Spleen (tissue), 11 donors: Measurements from ENCODE around the gene CACNA2D3. TPM values are rescaled to one million over a fixed set of nuclear protein-coding genes. Genes with fewer than 3 reads are reported as not detected.

ENCODE experiments used
- DNase-seq: peaks from one replicate; pipeline ENCODE4 v3.0.0-alpha.2; 2020
- H3K27ac ChIP-seq, 8 donors: fragments of 200-600 bp; sonication (generic) in 7 of 8; 1 replicate in 4 of 8; 2 replicates in 4 of 8; pipeline versions ENCODE4 v1.5.0 to v1.8.0; 2016 to 2021; ENCODE audit warnings: inconsistent platforms in 4 of 8, mild to moderate bottlenecking in 4 of 8, moderate library complexity in 1 of 8
- H3K27me3 ChIP-seq, 7 donors: fragments of 200-600 bp; sonication (generic) in 6 of 7; replicated peaks in 1 of 7; 1 replicate in 4 of 7; 2 replicates in 3 of 7; pipeline versions ENCODE4 v1.5.0 to v1.8.0; 2016 to 2021; ENCODE audit warnings: inconsistent platforms in 3 of 7, mild to moderate bottlenecking in 1 of 7
- H3K36me3 ChIP-seq, 6 donors: fragments of 200-600 bp; sonication (generic) in 5 of 6; 1 replicate in 4 of 6; 2 replicates in 2 of 6; pipeline versions ENCODE4 v1.5.0 to v1.8.0; 2016 to 2021; ENCODE audit warnings: inconsistent platforms in 2 of 6
- H3K4me1 ChIP-seq, 6 donors: fragments of 200-600 bp; sonication (generic) in 5 of 6; 1 replicate in 3 of 6; 2 replicates in 3 of 6; pipeline versions ENCODE4 v1.5.0 to v1.8.0; 2016 to 2021; ENCODE audit warnings: inconsistent platforms in 3 of 6
- H3K4me3 ChIP-seq, 8 donors: fragments of 200-600 bp; sonication (generic) in 7 of 8; 1 replicate in 4 of 8; 2 replicates in 4 of 8; pipeline versions ENCODE4 v1.5.0 to v1.8.0; 2016 to 2021; ENCODE audit warnings: inconsistent platforms in 4 of 8, mild to moderate bottlenecking in 4 of 8, moderate library complexity in 2 of 8
- H3K9me3 ChIP-seq, 8 donors: fragments of 200-600 bp; sonication (generic) in 7 of 8; 1 replicate in 4 of 8; 2 replicates in 4 of 8; pipeline versions ENCODE4 v1.5.0 to v1.8.0; 2016 to 2021; ENCODE audit warnings: inconsistent platforms in 4 of 8
- CTCF ChIP-seq, 11 experiments: fragments of 200-600 bp in 7 of 11; fragments of 450-650 bp in 4 of 11; sonication (generic) in 4 of 11; IDR thresholded peaks in 8 of 11; conservative IDR thresholded peaks in 3 of 11; 1 replicate in 7 of 11; 2 replicates in 4 of 11; pipeline versions ENCODE4 v1.4.0 to v1.8.0; 2016 to 2021; ENCODE audit warnings: antibody characterized with exemption in 11 of 11, inconsistent platforms in 4 of 11, mild to moderate bottlenecking in 1 of 11
- POLR2A ChIP-seq, 3 donors: fragments of 450-650 bp; IDR thresholded peaks; one replicate each; pipeline ENCODE4 v1.5.1; 2017; ENCODE audit warnings: antibody characterized with exemption in 3 of 3, mild to moderate bottlenecking in 1 of 3
- POLR2AphosphoS5 ChIP-seq, 3 donors: sonication (generic); formaldehyde crosslinking; IDR thresholded peaks; one replicate each; pipeline ENCODE4 v1.5.1; 2017; ENCODE audit warnings: antibody characterized with exemption in 3 of 3
- WGBS, 5 donors: extraction: QIAGEN DNeasy Blood & Tissue Kit in 3 of 5; methylation state at CpG; one replicate each; pipeline versions ENCODE4 v1.1.5 to v1.1.7; 2013 to 2018; 5-methylcytosine and 5-hydroxymethylcytosine counted together
- intact Hi-C: fragments of 100-400 bp; cut with DNase I; formaldehyde crosslinking; loops from one replicate; pipeline ENCODE4 v1.15.0; 2023; ENCODE audit warnings: low total_unique reads
- polyA plus RNA-seq, 3 donors: library from polyadenylated mRNA; stranded (reverse); fragments of 200-250 nt; gene quantifications; one replicate each; pipeline ENCODE4 v1.2.1, GENCODE V29; 2013
- total RNA-seq, 7 donors: library from RNA; depleted of rRNA in 3 of 7; stranded (reverse); fragments of >200 nt in 3 of 7; fragmentation: NEBNext Ultra II Directional in 4 of 7; extraction: Animal tissue kit (Norgen Biotek cat#: 25700) in 4 of 7; gene quantifications; one replicate each; pipeline versions ENCODE4 v1.1.0 to v1.2.1, GENCODE V29; 2016 to 2021
- donor health status: healthy with polysubstance abuse.
- donor health status: DM: no; HTN: no; CAD: no; lungs with moderate emphysema.
- donor health status: DM: no; HTN: no; CAD: no.
- donor health status: Bipolar disorder and iron deficiency.
- donor health status: healthy.
- donor health status: DM: no; HTN: no; CAD: no.
- donor health status: DM: yes; HTN: yes; CAD: no.

The CACNA2D3 gene
- total and polyA plus RNA-seq, 10 donors: 0.83 to 4.9 (median 2.9) TPM

DNA sequence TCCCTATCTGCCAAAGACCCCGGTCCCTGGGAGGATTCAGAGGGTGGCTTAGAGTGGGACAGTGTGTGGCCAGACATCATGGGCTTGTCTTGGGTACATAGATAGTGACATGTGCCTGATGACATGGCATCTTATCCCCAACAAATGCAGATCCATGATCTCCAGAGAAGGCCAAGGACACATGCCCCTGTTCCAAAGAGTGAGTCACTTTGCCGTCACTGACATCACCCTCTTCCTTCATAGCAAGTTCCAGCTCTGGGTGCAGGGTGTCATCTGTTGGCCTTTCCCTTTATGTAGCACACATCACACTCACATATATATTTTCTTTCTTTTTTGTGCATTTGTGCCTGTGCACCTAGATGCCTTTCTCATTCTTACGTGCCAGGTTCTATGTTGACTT lies 455.0 kb downstream of the CACNA2D3 start:
- DNase-seq: no peak
- intact Hi-C loops: no loop called here
- Histone ChIP-seq H3K27ac (no peak overlapping the region), H3K36me3 (no peaks in the 10 kb centered on the region), H3K9me3 (peaks cover 0 to 5% (median 0%) of the 10 kb centered on the region in 8 donors), H3K4me1 (no peaks in the 10 kb centered on the region), H3K4me3 (no peak overlapping the region), H3K27me3 (no peaks in the 10 kb centered on the region)
- 87 to 92% (median 87%) methylated on average over 3 of the region's 3 CpGs for WGBS, 5 donors
- TF ChIP-seq CTCF (IDR thresholded peaks at IDR 0.05 in 8 of 11, conservative IDR thresholded peaks at IDR 0.05 in 3 of 11): no peak
- no peak for TF ChIP-seq POLR2A (IDR thresholded peaks at IDR 0.05)
- no peak for TF ChIP-seq POLR2AphosphoS5 (IDR thresholded peaks at IDR 0.05)

DNA sequence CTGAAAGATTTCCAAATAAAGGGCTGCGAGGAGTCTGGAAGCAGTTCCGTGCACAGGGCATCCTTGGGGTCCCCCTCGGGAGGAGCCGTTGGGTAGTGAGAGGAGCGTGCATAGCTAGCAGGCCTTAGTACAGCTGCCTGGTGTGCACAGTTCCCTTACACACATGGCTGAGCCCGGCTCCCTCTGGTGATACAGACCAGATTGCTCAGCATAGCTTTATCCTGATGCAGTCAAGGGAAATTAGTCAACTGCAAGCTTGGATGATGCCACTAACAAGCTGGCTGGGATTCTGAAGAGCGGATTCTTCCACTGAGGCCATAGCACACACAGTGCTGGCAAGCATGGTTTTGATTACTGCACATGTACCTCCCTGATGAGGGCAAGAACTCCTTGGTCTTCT lies 456.1 kb downstream of the CACNA2D3 start:
- Histone ChIP-seq H3K27ac (no peak overlapping the region), H3K36me3 (no peaks in the 10 kb centered on the region), H3K27me3 (no peaks in the 10 kb centered on the region), H3K4me1 (no peaks in the 10 kb centered on the region), H3K9me3 (peaks cover 0 to 5% (median 0%) of the 10 kb centered on the region in 8 donors), H3K4me3 (no peak overlapping the region)
- WGBS, 5 donors: 82 to 96% (median 86%) methylated on average over 7 of the region's 7 CpGs
- DNase-seq: no peak
- intact Hi-C loops: no loop called here
- TF ChIP-seq POLR2AphosphoS5 (IDR thresholded peaks at IDR 0.05) (no peak), POLR2A (IDR thresholded peaks at IDR 0.05) (no peak), CTCF (IDR thresholded peaks at IDR 0.05 in 8 of 11, conservative IDR thresholded peaks at IDR 0.05 in 3 of 11) (no peak)

GRCh38 chr3:54580453-54580852 lies 458.1 kb downstream of the CACNA2D3 start:
- no peaks in the 10 kb centered on the region for H3K36me3 ChIP-seq
- no peak for DNase-seq
- no peaks in the 10 kb centered on the region for H3K4me1 ChIP-seq
- intact Hi-C loops: no loop called here
- no peak overlapping the region for H3K27ac ChIP-seq
- WGBS, 5 donors: 77 to 88% (median 84%) methylated on average over 6 of the region's 6 CpGs
- peaks cover 0 to 5% (median 0%) of the 10 kb centered on the region in 8 donors for H3K9me3 ChIP-seq
- no peak overlapping the region for H3K4me3 ChIP-seq
- no peaks in the 10 kb centered on the region for H3K27me3 ChIP-seq
- TF ChIP-seq POLR2A (IDR thresholded peaks at IDR 0.05): no peak

DNA sequence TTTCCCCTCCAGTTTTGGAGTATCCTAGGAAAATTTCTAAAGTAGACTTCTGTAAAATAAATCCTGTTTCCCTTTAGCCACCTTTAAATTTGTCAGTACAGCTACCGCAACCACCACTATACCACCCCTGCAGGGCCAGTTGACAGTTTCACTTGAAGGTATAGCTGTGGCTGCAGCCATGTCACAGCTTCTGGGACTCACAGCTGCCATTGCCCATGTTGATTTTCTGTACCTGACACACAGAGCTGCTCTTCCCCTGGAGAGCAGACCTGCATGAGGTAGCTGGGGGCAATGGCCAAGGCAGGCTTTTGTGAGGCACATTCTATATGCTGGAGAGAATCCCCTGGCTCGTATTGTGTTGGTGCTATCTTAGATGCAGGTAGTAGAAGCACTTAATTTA lies 460.1 kb downstream of the CACNA2D3 start:
- peaks cover 0 to 5% (median 0%) of the 10 kb centered on the region in 8 donors for H3K9me3 ChIP-seq
- H3K4me1 ChIP-seq: no peaks in the 10 kb centered on the region
- whole genome bisulfite sequencing, 5 donors: 72 to 86% (median 77%) methylated on average over 2 of the region's 2 CpGs
- H3K27ac ChIP-seq: no peak overlapping the region
- H3K27me3 ChIP-seq: no peaks in the 10 kb centered on the region
- TF ChIP-seq POLR2A (IDR thresholded peaks at IDR 0.05): no peak
- TF ChIP-seq POLR2AphosphoS5 (IDR thresholded peaks at IDR 0.05): no peak
- no peak for TF ChIP-seq CTCF (IDR thresholded peaks at IDR 0.05 in 8 of 11, conservative IDR thresholded peaks at IDR 0.05 in 3 of 11)
- no peak for DNase-seq
- intact Hi-C loops: no loop called here
- no peaks in the 10 kb centered on the region for H3K36me3 ChIP-seq
- no peak overlapping the region for H3K4me3 ChIP-seq

GRCh38 chr3:54591157-54591556 lies 468.8 kb downstream of the CACNA2D3 start:
- WGBS, 5 donors: 77 to 89% (median 84%) methylated on average over 2 of the region's 2 CpGs
- no peak for TF ChIP-seq POLR2AphosphoS5 (IDR thresholded peaks at IDR 0.05)
- no peak for TF ChIP-seq CTCF (IDR thresholded peaks at IDR 0.05 in 8 of 11, conservative IDR thresholded peaks at IDR 0.05 in 3 of 11)
- TF ChIP-seq POLR2A (IDR thresholded peaks at IDR 0.05): no peak
- Histone ChIP-seq H3K27me3 (no peaks in the 10 kb centered on the region), H3K4me1 (no peaks in the 10 kb centered on the region), H3K4me3 (no peak overlapping the region), H3K9me3 (no peaks in the 10 kb centered on the region), H3K36me3 (no peaks in the 10 kb centered on the region), H3K27ac (no peak overlapping the region)
- DNase-seq: no peak
- intact Hi-C loops: no loop called here
